ENCODE measurements around the gene CCNDBP1. TPM values are rescaled to one million over a fixed set of nuclear protein-coding genes. Genes with fewer than 3 reads are reported as not detected.
A peak's percentile ranks its signal among the peaks of the same experiment; 100 is the strongest.

Gene CCNDBP1
- total and polyA plus RNA-seq, 4 donors: 60.7 to 90.3 (median 75.7) TPM

DNA sequence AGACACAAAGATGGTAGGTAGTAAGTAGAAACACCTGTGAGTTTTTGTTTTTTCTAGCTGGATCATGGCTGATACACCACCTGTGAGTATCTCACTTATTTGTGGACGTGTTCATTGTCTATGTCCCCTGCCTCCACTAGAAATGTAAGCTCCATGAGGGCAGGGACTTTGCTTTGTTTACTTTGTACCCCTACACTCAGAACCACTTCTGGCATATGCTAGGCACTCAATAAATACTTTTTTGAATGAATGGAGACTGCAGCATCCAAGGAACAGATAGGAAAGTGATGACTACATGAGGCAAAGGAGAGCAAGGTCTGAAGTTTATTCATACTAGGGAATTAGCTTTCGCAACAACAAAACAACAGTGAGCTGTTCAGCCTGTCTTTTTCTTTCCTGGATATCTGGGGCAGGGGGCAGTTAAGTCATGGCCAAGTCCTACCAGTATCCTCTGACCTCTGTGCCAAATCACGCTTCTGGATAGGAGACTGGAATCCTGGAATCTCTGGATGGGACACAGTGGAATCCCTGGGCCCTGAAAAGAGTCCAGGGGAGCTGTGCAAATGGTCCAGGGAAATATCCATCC lies 47.2 kb downstream of the CCNDBP1 start:
- intact Hi-C loops (cut with DNase I): no loop called here
- Histone ChIP-seq H3K27me3 (ENCODE audit: control insufficient read depth in 1 of 2, insufficient read depth in 2 of 2, low read length in 1 of 2) (no peaks in the 10 kb centered on the region), H3K27ac (ENCODE audit: low read depth in 1 of 2, low read length in 2 of 2) (no peak overlapping the region), H3K36me3 (ENCODE audit: control insufficient read depth in 1 of 2, insufficient read depth in 2 of 2, low read length in 1 of 2) (no peaks in the 10 kb centered on the region), H3K4me1 (ENCODE audit: control insufficient read depth in 1 of 2, insufficient read depth in 2 of 2, low read length in 2 of 2) (no peaks in the 10 kb centered on the region), H3K9me3 (ENCODE audit: control insufficient read depth, low read length) (no peaks in the 10 kb centered on the region), H3K4me3 (ENCODE audit: low read length in 2 of 2) (no peak overlapping the region)
- no peak for ATAC-seq (ENCODE audit: low FRiP score)
- no peak for DNase-seq
- 95 to 98% methylated on average over 3 of the region's 3 CpGs for WGBS, 2 donors

DNA sequence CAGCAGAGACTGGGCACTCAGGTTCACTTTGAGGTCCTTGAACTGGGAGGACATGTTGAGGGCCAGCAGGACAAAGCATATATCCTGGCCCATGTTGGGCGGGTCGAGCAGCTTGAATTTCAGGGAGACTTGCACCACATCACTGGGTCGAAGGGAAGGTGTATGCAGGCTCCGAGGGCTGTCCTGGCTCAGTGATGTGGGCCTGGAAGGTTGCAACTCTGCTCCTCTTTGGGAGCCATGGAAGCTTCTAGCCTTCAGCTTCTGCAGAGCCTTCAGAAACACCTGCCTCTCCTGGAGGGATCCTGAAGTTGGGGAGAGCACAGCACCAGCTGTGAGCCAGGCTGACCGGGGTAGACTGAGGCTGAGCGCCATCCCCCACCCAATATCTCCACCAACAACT lies 50.3 kb downstream of the CCNDBP1 start:
- no peaks in the 10 kb centered on the region for H3K36me3 ChIP-seq (ENCODE audit: control insufficient read depth in 1 of 2, insufficient read depth in 2 of 2, low read length in 1 of 2)
- no peaks in the 10 kb centered on the region for H3K27me3 ChIP-seq (ENCODE audit: control insufficient read depth in 1 of 2, insufficient read depth in 2 of 2, low read length in 1 of 2)
- intact Hi-C loops (cut with DNase I): no loop called here
- no peak overlapping the region for H3K27ac ChIP-seq (ENCODE audit: low read depth in 1 of 2, low read length in 2 of 2)
- ATAC-seq (ENCODE audit: low FRiP score) (no peak), DNase-seq (no peak)
- WGBS, 2 donors: 93 to 97% methylated on average over 6 of the region's 6 CpGs
- no peaks in the 10 kb centered on the region for H3K9me3 ChIP-seq (ENCODE audit: control insufficient read depth, low read length)
- no peak overlapping the region for H3K4me3 ChIP-seq (ENCODE audit: low read length in 2 of 2)
- H3K4me1 ChIP-seq (ENCODE audit: control insufficient read depth in 1 of 2, insufficient read depth in 2 of 2, low read length in 2 of 2): no peaks in the 10 kb centered on the region

DNA sequence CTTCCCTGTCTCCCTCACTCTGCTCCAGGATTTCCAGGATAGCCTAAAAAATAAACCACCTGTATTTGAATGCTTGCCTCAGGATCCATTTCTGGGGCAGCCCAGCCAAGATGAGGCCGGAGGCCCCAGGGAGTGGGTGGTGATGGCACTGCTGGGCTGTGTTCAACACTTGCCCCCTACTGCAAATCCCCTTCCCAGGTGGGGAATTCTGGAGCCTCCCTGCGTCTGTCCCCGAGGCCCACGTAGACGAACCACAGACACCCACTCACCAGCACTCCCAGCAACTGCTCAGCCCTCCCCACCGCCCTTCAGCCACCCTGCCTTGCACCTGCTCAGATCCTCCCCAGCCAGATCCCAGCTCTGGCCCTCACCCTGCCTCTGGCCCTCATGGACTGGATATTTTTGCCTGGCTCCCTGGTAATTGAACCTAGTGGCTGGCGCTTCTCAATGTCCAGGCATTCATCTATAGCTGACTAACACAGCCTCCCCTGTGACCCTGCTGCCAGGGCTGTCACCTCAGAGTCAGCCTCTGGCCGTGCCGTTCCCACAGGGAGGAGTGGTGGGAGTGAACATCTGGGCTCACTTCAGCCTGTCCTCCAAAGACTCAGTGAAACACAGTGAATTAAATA lies 52.8 kb downstream of the CCNDBP1 start:
- Histone ChIP-seq H3K4me3 (ENCODE audit: low read length in 2 of 2) (no peak overlapping the region), H3K27me3 (ENCODE audit: control insufficient read depth in 1 of 2, insufficient read depth in 2 of 2, low read length in 1 of 2) (no peaks in the 10 kb centered on the region), H3K4me1 (ENCODE audit: control insufficient read depth in 1 of 2, insufficient read depth in 2 of 2, low read length in 2 of 2) (no peaks in the 10 kb centered on the region), H3K36me3 (ENCODE audit: control insufficient read depth in 1 of 2, insufficient read depth in 2 of 2, low read length in 1 of 2) (no peaks in the 10 kb centered on the region), H3K9me3 (ENCODE audit: control insufficient read depth, low read length) (no peaks in the 10 kb centered on the region), H3K27ac (ENCODE audit: low read depth in 1 of 2, low read length in 2 of 2) (no peak overlapping the region)
- DNase-seq (no peak), ATAC-seq (ENCODE audit: low FRiP score) (no peak)
- intact Hi-C loops (cut with DNase I): no loop called here
- 85 to 89% methylated on average over 9 of the region's 9 CpGs for WGBS, 2 donors

DNA sequence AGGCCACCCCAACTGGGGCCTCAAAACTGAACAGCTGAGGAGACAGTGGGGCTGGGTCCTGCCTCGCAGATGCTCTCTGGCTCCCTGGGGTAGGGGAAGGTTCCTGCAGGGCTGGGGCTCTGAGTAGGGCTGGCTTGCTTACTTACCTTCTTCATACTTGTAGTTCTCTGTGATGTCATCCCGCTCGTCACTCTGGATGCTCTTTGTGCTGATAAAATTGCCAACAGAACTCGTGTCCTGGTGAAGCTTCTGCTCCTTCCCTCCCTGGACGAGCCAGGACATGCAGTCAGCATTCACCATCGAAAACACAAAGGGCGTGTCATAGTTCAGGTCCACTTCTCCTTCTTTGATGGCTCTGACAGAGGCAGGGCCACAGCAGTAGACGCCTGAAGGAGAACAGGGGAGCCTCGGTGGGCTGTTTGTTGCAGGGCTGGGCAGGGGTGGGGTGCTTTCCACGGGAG lies 53.5 kb downstream of the CCNDBP1 start:
- intact Hi-C loops (cut with DNase I): no loop called here
- H3K9me3 ChIP-seq (ENCODE audit: control insufficient read depth, low read length): no peaks in the 10 kb centered on the region
- H3K36me3 ChIP-seq (ENCODE audit: control insufficient read depth in 1 of 2, insufficient read depth in 2 of 2, low read length in 1 of 2): no peaks in the 10 kb centered on the region
- no peaks in the 10 kb centered on the region for H3K27me3 ChIP-seq (ENCODE audit: control insufficient read depth in 1 of 2, insufficient read depth in 2 of 2, low read length in 1 of 2)
- 85 to 92% methylated on average over 10 of the region's 10 CpGs for WGBS, 2 donors
- DNase-seq: no peak
- no peak overlapping the region for H3K27ac ChIP-seq (ENCODE audit: low read depth in 1 of 2, low read length in 2 of 2)
- ATAC-seq (ENCODE audit: low FRiP score): no peak
- no peak overlapping the region for H3K4me3 ChIP-seq (ENCODE audit: low read length in 2 of 2)
- no peaks in the 10 kb centered on the region for H3K4me1 ChIP-seq (ENCODE audit: control insufficient read depth in 1 of 2, insufficient read depth in 2 of 2, low read length in 2 of 2)

DNA sequence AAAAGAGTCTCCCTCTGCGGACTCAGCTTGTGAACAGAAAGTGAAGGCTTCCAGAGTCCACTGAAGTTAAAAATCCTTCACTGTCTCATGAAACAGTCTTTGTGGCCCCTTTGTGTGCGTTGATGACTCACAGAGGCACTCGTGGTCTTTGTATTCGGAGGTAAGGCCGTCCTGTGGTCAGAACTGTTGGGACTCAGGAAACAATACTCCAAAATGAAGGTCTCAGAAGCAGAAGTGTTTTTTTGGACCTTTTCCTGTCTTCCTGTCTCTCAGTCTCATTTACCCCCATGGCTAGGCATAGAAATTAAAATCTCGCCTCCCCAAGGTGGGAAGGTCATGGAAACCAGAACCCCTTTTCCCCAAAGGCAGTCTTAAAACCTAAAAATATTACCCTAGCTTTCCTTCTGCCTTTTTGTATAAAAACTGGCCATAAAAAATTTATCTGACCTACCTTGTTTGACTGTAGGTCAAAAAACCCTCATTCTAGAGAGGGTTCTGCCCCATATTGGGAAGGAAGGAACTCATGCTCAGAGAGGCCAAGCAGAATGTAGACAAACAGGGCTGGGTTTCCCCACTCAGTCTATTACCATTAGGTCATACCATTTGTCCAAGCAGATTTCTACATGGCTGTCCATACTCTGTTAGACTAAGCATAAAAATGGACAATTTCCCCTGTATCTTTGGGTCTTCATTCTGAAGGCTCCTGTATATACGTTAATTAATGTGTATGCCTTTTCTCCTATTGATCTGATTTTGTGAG lies 54.7 kb downstream of the CCNDBP1 start:
- Histone ChIP-seq H3K27ac (ENCODE audit: low read depth in 1 of 2, low read length in 2 of 2) (no peak overlapping the region), H3K27me3 (ENCODE audit: control insufficient read depth in 1 of 2, insufficient read depth in 2 of 2, low read length in 1 of 2) (no peaks in the 10 kb centered on the region), H3K9me3 (ENCODE audit: control insufficient read depth, low read length) (no peaks in the 10 kb centered on the region), H3K4me3 (ENCODE audit: low read length in 2 of 2) (no peak overlapping the region), H3K4me1 (ENCODE audit: control insufficient read depth in 1 of 2, insufficient read depth in 2 of 2, low read length in 2 of 2) (no peaks in the 10 kb centered on the region), H3K36me3 (ENCODE audit: control insufficient read depth in 1 of 2, insufficient read depth in 2 of 2, low read length in 1 of 2) (no peaks in the 10 kb centered on the region)
- 93 to 96% methylated on average over 7 of the region's 7 CpGs for WGBS, 2 donors
- DNase-seq: no peak
- no peak for ATAC-seq (ENCODE audit: low FRiP score)
- intact Hi-C loops (cut with DNase I): no loop called here

DNA sequence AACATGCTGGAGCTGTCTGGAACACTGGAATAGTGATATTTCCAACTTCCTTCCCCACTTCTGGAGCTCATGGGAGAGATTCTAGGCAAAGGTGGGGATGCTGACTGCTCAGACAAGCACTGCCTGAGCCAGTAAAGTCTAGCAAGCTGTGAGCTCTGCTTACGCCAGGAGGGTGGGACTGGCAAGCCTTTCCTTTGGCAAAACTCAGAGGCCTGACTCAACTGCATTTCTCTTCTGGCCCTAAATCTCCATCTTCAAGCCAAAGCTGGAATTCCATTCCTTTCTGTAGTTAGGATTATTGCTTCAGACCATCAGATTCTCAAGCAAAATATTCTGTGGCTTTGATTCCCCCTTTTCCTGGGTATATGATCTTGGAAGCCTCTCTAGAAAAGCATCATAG lies 55.9 kb downstream of the CCNDBP1 start:
- intact Hi-C loops (cut with DNase I): no loop called here
- WGBS, 2 donors: 5 to 7% methylated on average over 1 of the region's 1 CpG
- H3K36me3 ChIP-seq (ENCODE audit: control insufficient read depth in 1 of 2, insufficient read depth in 2 of 2, low read length in 1 of 2): no peaks in the 10 kb centered on the region
- DNase-seq (peak; percentile 75 to 83), ATAC-seq (ENCODE audit: low FRiP score) (peak; percentile 86)
- no peaks in the 10 kb centered on the region for H3K27me3 ChIP-seq (ENCODE audit: control insufficient read depth in 1 of 2, insufficient read depth in 2 of 2, low read length in 1 of 2)
- no peaks in the 10 kb centered on the region for H3K4me1 ChIP-seq (ENCODE audit: control insufficient read depth in 1 of 2, insufficient read depth in 2 of 2, low read length in 2 of 2)
- no peak overlapping the region for H3K27ac ChIP-seq (ENCODE audit: low read depth in 1 of 2, low read length in 2 of 2)
- no peak overlapping the region for H3K4me3 ChIP-seq (ENCODE audit: low read length in 2 of 2)
- no peaks in the 10 kb centered on the region for H3K9me3 ChIP-seq (ENCODE audit: control insufficient read depth, low read length)

DNA sequence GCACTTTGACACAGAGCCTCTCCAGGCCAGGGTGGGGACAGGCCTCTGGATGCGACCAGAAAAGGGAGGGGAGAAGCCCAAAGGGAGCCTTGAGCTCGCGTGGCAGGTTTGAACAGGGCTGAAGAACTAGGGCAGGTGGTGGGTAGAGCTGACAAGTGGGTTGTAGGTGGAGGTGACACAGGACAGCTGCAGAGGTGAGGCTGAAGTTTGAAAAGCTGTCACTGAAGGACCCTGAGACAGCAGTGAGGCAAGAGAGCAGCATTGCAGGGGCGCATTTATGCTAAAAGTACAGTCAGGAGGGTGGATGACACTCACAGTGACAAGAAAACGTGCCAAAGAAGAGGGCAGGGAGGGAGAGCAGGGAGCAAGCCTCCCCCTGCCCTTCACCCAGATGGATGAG lies 57.4 kb downstream of the CCNDBP1 start:
- Histone ChIP-seq H3K27ac (ENCODE audit: low read depth in 1 of 2, low read length in 2 of 2) (no peak overlapping the region), H3K4me3 (ENCODE audit: low read length in 2 of 2) (no peak overlapping the region), H3K27me3 (ENCODE audit: control insufficient read depth in 1 of 2, insufficient read depth in 2 of 2, low read length in 1 of 2) (no peaks in the 10 kb centered on the region), H3K9me3 (ENCODE audit: control insufficient read depth, low read length) (no peaks in the 10 kb centered on the region), H3K36me3 (ENCODE audit: control insufficient read depth in 1 of 2, insufficient read depth in 2 of 2, low read length in 1 of 2) (no peaks in the 10 kb centered on the region), H3K4me1 (ENCODE audit: control insufficient read depth in 1 of 2, insufficient read depth in 2 of 2, low read length in 2 of 2) (no peaks in the 10 kb centered on the region)
- DNase-seq (no peak), ATAC-seq (ENCODE audit: low FRiP score) (no peak)
- intact Hi-C loops (cut with DNase I): no loop called here
- whole genome bisulfite sequencing, 2 donors: 93% methylated on average over 5 of the region's 5 CpGs

DNA sequence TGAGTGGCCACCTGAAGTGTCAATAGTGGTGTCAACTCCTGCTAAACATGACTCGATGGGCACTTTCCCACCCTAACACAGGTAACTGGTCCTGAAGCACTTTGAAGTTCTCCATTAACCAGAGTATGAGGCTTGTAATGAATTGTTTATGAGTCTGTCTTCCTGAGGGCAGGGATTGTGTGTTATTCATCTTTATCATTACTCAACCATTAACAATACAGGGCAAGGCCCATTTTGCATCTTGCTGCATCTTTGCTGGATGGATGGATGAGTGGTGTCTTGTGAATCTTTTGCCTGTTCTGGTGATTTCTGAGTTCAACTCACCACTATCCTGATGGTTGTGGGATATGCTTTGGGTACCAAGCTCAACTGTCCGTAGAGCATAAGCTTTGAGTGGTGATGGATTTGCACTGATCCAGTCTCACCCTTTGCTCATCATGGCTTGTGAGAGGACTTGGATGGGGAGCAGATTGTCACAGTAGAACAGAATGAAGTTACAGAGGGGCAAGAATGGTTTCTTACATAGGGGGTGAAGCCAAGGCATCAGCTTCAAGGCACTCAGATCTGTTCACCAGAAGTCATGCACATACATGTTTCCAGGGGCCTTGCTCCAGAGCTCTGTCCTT lies 57.9 kb downstream of the CCNDBP1 start:
- WGBS, 2 donors: 99 to 100% methylated on average over 2 of the region's 2 CpGs
- Histone ChIP-seq H3K9me3 (ENCODE audit: control insufficient read depth, low read length) (no peaks in the 10 kb centered on the region), H3K4me3 (ENCODE audit: low read length in 2 of 2) (no peak overlapping the region), H3K27me3 (ENCODE audit: control insufficient read depth in 1 of 2, insufficient read depth in 2 of 2, low read length in 1 of 2) (no peaks in the 10 kb centered on the region), H3K4me1 (ENCODE audit: control insufficient read depth in 1 of 2, insufficient read depth in 2 of 2, low read length in 2 of 2) (no peaks in the 10 kb centered on the region), H3K27ac (ENCODE audit: low read depth in 1 of 2, low read length in 2 of 2) (no peak overlapping the region), H3K36me3 (ENCODE audit: control insufficient read depth in 1 of 2, insufficient read depth in 2 of 2, low read length in 1 of 2) (no peaks in the 10 kb centered on the region)
- ATAC-seq (ENCODE audit: low FRiP score): no peak
- no peak for DNase-seq
- intact Hi-C loops (cut with DNase I): no loop called here

All from aorta (tissue), 5 donors.